HS-5 (cell line): ENCODE measurements around the gene CAPN2.
A peak's percentile ranks its signal among the peaks of the same experiment; 100 is the strongest.

Source experiments
- DNase-seq: peaks from one replicate; pipeline ENCODE4 v3.0.0-alpha.2; 2012; ENCODE audit warnings: low read depth

CAPN2 gene

DNA sequence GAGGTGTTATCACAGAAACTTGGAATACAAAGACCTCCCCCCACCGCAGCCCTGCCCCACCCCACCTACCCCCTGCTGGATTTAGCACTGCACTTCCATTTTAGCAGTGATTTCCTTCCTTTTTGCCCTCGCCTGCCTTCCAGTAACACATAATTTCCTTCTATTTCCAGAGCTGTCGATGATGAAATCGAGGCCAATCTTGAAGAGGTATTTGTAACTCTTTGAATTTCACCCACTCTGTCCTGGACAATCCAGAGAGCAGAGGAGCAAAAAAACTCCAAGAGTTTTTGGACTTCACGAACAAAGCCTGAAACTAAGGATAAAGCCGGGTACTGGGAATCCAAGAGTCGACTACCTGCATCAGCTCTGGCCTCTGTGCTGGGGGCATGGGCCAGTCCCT is 49.1 kb downstream of the CAPN2 start:
- DNase-seq, result no peak

DNA sequence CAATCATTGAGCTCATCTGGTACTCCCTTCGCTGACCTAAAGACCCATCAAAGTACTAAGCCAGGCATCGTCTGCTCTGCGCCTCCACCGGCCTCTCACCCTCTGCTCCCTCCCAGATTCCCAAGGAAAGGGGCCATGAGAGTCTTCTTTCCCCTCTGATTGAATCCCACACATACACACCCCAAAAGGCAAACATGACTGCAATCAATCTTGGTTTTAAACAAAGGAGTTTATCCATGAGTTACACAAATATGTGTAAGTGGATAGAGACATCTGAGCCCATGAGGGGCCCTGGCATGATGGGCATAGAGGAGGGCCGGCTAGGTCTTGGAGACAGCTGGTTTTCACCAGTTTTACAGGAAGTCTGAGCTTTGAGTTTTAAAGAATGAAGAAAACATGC is 50.9 kb downstream of the CAPN2 start:
- DNase-seq, result no peak

DNA sequence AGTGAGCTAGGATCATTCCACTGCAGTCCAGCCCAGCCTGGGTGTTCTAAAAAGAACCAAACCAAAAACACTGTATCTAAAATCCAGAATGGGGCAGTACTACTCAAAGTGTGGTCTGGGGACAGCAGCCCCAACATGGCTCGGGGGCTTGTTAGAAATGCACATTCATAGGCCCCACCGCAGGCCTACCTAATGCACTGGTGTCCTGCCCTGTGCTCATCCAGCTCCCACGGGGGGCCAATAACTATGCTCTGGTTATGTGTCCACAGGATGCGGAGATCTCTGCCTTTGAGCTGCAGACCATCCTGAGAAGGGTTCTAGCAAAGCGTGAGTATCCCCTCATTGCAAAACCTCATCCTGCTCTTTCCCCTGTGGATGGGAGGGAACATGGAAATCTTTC is 51.5 kb downstream of the CAPN2 start:
- DNase-seq, result no peak

GRCh38 chr1:223765036-223765718 is 52.8 kb downstream of the CAPN2 start:
- no peak for DNase-seq

- DNase-seq, result no peak
Observed at GRCh38 chr1:223765719-223766340, 53.5 kb downstream of the CAPN2 start.

DNA sequence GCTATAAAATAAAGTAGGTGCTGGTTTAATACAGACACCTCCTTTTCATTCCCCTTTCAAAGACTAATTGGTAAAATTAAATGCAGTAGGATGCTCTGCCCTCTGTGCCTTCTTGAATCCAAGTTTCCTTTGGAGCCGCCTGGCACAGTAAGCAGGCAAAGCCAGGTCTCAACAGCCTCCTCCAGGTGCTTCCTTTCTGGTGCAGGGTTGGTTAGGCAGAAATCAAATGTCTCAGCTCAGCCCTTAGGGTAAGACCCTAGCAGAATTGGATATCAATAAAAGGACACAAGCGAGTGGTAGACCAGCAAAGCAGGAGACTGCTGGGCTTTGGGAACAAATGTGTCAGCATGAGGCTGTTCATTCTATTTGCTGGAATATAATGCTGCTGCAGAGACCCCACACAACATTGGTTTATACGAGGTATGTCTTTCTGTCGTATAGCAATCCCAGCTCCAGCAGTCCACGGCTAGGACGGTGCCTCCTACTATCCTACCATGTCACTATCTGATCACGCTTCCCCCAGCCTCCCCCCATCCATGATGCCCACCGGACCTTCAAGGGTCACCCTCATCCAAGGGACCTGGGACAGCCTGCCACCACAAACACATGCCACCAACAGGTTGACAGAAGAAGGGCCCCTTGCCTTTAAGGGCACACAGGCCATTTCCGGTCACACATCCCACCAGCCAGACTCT is 58.4 kb downstream of the CAPN2 start:
- no peak for DNase-seq

- DNase-seq, result no peak
Observed at GRCh38 chr1:223771469-223771813, 59.1 kb downstream of the CAPN2 start.

DNA sequence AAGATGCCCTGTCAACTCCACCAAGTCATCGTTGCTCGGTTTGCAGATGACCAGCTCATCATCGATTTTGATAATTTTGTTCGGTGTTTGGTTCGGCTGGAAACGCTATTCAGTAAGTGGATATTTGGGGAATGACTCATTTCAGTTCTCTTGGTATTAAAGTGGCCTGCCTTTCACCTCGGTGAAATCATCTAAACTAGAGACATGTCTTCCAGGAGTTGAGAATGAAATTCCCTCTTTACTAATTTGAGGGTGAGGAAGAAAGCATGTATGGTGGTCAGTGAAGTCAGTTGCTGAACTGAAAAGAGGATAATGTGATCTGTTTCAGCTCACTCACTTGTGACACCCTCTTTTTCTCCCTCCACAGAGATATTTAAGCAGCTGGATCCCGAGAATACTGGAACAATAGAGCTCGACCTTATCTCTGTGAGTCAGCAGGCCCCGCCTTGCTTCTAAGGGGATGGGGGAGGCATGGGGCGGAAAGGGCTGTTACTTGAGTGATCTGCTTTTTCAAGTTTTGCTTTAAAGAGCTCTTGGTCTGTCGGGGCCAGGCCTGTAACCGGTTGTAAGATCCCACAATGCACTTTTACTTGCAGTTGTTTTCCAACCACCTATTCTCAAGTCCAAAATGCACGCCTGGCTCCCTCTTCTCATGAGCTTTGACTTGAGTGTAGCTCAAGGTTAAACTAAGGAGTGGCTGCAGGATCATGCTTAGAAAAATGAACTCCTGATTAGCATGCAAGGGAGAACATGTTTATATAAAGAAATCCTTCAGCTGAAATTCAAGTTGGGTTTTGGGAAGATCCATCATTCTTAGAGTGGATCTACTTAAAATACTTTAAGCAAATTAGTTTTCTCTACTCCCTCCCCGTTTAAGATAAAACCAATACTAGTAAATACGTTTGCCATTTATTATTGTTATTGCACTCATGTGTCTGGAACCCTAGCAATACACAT is 59.8 kb downstream of the CAPN2 start:
- peak; percentile 95 for DNase-seq

DNA sequence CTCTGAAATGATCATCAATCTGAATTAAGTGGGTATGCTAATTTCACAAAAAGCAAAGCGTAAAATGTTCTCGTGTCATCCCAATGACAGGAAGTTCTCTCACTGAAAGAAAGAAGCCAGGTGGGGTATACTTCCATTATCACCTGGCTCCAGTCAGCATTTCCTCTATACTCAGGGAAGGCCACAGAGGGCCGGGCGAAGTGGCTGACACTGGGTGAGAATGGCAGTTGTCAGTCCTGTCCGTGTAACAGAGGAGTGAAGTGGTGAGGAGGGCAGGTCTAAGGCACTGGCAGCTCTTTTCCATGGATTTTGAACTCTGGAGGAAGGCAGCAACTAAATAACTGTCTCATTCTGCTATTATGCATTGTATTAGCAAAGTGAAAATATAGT is 60.4 kb downstream of the CAPN2 start:
- DNase-seq, result no peak

GRCh38 chr1:223774134-223774814 is 61.9 kb downstream of the CAPN2 start:
- no peak for DNase-seq

- no peak for DNase-seq
Observed at GRCh38 chr1:223775054-223775453, 62.7 kb downstream of the CAPN2 start.

DNA sequence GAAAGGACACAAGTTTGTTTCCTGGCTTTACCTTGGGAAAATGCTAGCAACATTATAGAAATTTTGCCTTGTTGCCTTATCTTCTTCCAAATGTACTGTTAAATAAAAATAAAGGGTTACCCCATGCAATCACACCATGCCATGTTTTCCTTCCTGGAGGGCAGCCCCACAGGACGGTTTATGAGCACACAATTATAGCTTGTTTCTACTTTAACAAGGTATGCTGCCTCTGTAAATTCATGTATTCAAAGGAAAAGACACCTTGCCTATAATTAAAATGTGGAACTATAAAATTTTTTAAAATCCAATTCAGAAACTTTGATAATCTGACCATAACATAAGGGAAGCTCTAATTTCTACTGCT is 63.4 kb downstream of the CAPN2 start:
- no peak for DNase-seq

DNA sequence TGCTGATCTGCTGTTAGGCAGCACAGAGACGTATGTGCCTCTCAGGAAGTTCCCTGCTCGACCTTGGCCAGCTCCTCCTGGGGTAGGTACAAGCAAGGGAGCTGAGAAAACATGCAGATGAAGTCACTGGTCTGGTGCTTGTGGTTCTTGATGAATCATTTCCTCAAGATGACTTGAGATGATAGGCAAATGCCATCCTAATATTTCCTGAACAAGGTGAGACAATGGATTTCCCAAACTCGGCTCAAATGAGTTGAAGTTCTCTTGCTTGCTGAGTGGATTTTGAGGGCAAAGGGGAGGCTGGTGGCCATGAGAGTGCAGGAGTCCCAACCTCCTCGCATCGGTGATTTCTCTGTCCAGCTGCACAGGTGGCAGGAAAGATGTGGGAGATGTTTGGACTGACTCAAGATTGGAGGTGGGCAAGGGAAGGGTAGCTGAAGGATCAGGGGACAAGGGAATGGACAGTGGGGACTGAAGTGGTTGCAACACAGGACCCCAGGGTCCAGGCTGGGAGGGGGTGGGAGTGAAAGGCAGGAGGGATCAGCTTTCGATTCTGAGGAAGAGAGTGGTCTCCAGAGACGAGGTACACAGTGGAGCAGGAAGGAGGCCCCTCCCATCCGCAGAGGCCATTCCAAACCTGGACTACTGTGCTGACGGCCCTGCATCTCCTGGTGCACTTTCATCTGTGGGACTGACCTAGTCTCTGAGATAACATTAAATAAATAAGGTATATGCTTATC is 63.9 kb downstream of the CAPN2 start:
- DNase-seq, result peak; percentile 73

- no peak for DNase-seq
Observed at GRCh38 chr1:223776826-223777454, 64.6 kb downstream of the CAPN2 start.

- DNase-seq, result no peak
Observed at GRCh38 chr1:223780318-223780717, 68.0 kb downstream of the CAPN2 start.

- no peak for DNase-seq
Observed at GRCh38 chr1:223780949-223781348, 68.6 kb downstream of the CAPN2 start.

DNA sequence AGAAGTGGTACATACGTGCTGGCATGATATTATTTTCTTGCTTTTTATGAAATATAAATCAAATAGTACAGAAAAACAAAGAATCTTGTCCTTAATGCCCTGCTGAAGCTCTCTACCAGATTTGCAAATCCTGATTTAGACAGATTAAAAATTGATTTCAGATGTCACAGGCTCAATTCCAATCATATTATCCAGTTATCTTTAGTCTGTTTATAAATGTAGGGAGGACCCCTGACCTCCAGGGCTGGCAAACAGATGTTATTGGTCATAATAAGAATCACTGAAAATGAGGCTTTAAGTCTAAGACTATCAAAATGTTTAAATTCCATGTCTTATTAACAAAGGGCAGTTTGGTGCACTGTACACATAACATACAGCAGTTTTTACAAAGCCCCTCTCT is 71.3 kb downstream of the CAPN2 start:
- no peak for DNase-seq

DNA sequence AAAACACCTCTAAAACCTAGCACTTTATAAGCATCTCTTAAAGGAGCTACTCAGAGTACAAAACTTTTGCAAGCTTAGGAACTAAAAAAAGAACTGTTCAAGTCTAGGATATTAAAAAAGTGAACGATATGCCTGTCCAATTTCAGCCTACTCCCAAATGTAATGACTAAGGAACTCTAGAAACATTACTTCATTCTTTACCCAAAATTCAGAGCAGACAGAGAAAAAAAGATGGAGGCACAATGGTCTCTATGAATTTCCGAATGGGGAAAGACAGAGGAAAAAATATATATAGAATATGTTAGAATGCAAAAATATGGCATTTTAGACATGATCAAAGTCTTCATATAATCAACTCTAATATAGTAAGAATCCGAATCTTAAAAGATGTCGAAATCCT is 72.2 kb downstream of the CAPN2 start:
- no peak for DNase-seq

DNA sequence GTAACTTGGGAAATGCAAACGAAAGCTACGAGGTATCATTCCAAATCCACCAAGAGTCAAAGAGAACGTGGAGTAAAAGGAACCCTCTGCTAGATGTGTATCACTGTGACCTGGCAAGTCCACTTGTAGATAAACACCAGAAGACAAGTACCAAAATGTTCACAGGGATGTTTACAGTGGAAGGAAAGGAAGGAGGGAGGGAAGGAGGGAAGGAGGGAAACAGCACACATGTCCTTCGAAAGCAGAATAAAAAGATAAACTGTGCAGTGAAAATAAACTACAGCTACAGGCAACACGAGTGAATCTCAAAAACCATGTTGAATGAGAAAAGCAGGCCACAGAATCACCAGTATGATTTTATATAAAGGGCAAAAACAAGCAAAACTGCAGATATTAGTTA is 73.5 kb downstream of the CAPN2 start:
- no peak for DNase-seq

DNA sequence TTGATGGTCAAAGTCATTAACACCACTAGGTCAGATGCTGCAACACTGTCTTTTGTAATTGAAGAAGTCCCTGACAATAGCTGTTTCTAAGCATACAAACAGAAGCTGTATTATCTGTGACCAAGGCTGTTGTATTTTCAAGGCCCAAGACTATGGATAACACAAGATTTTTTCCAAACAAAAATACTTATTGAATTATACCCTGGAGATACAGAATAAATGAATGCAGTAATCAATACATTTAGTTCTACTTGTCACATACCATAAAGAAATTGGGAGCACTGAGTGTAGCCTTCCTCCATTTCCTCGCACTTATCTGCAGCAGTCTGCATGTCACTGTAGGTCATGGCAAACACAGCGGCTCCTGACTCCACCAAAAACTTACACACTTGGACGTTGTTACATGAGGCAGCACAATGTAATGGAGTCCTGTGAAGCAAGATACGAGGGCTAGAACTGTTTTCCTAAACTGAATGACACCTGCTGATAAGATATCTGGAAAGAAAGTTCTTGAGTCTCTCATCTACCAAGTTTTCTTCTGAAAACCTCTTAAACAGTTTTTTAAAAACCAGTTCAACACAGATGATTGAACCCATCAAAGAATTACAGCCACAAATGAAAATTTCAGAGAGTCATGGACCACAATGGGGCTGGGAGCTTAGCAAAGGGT is 76.5 kb downstream of the CAPN2 start:
- no peak for DNase-seq
